Tibial nerve (tissue), 3 donors: ENCODE results near the gene GPRC5B.

Experiments used
- POLR2A ChIP-seq, 2 donors: fragments of 450-650 bp; IDR thresholded peaks; one replicate each; pipeline ENCODE4 v1.6.1; 2017; ENCODE audit warnings: antibody characterized with exemption in 2 of 2, mild to moderate bottlenecking in 2 of 2, moderate library complexity in 2 of 2
- TF ChIP-seq, protein P1 (sequence below), 5 experiments: fragments of 200-600 bp in 3 of 5; fragments of 450-650 bp in 2 of 5; sonication (generic) in 3 of 5; IDR thresholded peaks; one replicate each; pipeline ENCODE4 v1.5.1; 2016 to 2019; ENCODE audit warnings: antibody characterized with exemption in 5 of 5, mild to moderate bottlenecking in 3 of 5, moderate library complexity in 2 of 5

DNA sequence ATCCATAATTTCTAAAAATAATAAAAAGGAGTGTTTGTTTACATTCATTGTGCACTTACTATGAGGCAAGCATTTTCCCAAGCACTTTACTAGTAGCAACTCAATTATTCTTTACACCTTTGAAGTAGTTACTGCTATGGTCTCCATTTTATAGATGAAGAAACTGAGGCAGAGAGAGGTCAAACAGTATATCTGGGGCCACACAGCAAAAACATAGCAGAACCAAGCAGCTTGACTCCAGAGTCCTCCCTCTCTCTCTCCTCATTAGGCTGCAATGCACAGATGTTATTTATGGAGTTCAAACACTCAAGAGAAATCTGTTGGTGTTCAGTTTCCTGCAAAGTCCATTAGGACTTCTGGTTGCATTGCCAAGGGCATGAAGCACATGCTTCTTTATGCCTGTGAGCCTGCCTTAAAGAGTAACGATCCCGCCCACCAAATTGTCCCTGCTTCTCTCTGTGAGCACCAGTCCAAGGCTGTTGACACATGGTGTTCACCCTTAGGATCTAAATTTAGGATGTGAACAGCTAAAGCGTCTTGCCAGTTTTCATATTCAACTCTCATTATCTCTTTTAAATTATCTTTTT is 44.0 kb downstream of the GPRC5B start:
- no peak for TF ChIP-seq POLR2A (IDR thresholded peaks at IDR 0.05)
- TF ChIP-seq, protein P1, sequence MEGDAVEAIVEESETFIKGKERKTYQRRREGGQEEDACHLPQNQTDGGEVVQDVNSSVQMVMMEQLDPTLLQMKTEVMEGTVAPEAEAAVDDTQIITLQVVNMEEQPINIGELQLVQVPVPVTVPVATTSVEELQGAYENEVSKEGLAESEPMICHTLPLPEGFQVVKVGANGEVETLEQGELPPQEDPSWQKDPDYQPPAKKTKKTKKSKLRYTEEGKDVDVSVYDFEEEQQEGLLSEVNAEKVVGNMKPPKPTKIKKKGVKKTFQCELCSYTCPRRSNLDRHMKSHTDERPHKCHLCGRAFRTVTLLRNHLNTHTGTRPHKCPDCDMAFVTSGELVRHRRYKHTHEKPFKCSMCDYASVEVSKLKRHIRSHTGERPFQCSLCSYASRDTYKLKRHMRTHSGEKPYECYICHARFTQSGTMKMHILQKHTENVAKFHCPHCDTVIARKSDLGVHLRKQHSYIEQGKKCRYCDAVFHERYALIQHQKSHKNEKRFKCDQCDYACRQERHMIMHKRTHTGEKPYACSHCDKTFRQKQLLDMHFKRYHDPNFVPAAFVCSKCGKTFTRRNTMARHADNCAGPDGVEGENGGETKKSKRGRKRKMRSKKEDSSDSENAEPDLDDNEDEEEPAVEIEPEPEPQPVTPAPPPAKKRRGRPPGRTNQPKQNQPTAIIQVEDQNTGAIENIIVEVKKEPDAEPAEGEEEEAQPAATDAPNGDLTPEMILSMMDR (IDR thresholded peaks at IDR 0.05): no peak
